Lower lobe of right lung (tissue), 2 donors: ENCODE measurements around the gene DDX31. TPM values are rescaled to one million over a fixed set of nuclear protein-coding genes. Genes with fewer than 3 reads are reported as not detected.
A peak's percentile ranks its signal among the peaks of the same experiment; 100 is the strongest.

Experiments
- ATAC-seq, 2 donors: fragments of 200-7000 bp; cut with Tn5 transposase; one replicate each; pipeline ENCODE4 v1.9.1; 2020 to 2022; ENCODE audit warnings: mild to moderate bottlenecking in 2 of 2, moderate library complexity in 2 of 2
- DNase-seq: peaks from one replicate; pipeline ENCODE4 v3.0.0-alpha.2; 2020
- H3K27ac ChIP-seq: fragments of 200-600 bp; one replicate; pipeline ENCODE4 v1.8.0; 2022
- H3K27me3 ChIP-seq: fragments of 200-600 bp; one replicate; pipeline ENCODE4 v1.8.0; 2022; ENCODE audit warnings: low read depth
- H3K36me3 ChIP-seq: fragments of 200-600 bp; one replicate; pipeline ENCODE4 v1.8.0; 2022; ENCODE audit warnings: mild to moderate bottlenecking
- H3K4me1 ChIP-seq: fragments of 200-600 bp; one replicate; pipeline ENCODE4 v1.8.0; 2022
- H3K4me3 ChIP-seq: fragments of 200-600 bp; one replicate; pipeline ENCODE4 v1.8.0; 2022; ENCODE audit warnings: mild to moderate bottlenecking
- H3K9me3 ChIP-seq: fragments of 200-600 bp; one replicate; pipeline ENCODE4 v1.8.0; 2022
- CTCF ChIP-seq: fragments of 200-600 bp; IDR thresholded peaks from one replicate; pipeline ENCODE4 v1.8.0; 2022; ENCODE audit warnings: antibody characterized with exemption, mild to moderate bottlenecking
- intact Hi-C: fragments of 100-400 bp; cut with DNase I; formaldehyde crosslinking; loops from one replicate; pipeline ENCODE4 v1.11.0; 2022
- total RNA-seq: library from RNA; stranded (reverse); fragmentation: NEBNext Ultra II Directional; extraction: Animal tissue kit (Norgen Biotek cat#: 25700); gene quantifications from one replicate; pipeline ENCODE4 v1.2.1, GENCODE V29; 2021
- donor health status: DM: no; HTN: yes; CAD: no; lungs with severe emphysema.

DDX31 gene
- total RNA-seq, 1 donor from 2014 or later, result 14.1 TPM

- no peak overlapping the region for H3K27ac ChIP-seq
- no peak for DNase-seq
- ATAC-seq, result no peak
- H3K36me3 ChIP-seq, result no peaks in the 10 kb centered on the region
- no peak for TF ChIP-seq CTCF
- no peaks in the 10 kb centered on the region for H3K4me1 ChIP-seq
- no peak overlapping the region for H3K4me3 ChIP-seq
- no peaks in the 10 kb centered on the region for H3K9me3 ChIP-seq
- intact Hi-C loops, result no loop called here
- peaks cover 18% of the 10 kb centered on the region for H3K27me3 ChIP-seq
These were observed 120.8 kb downstream of the DDX31 start for GRCh38 chr9:132548751-132549640.

GRCh38 chr9:132547976-132548730 lies 121.6 kb downstream of the DDX31 start:
- no peak for ATAC-seq
- DNase-seq, result no peak

GRCh38 chr9:132547436-132547835 lies 122.3 kb downstream of the DDX31 start:
- no peak for ATAC-seq
- no peak for TF ChIP-seq CTCF
- peaks cover 18% of the 10 kb centered on the region for H3K27me3 ChIP-seq
- no peak for DNase-seq
- no peaks in the 10 kb centered on the region for H3K36me3 ChIP-seq
- no peaks in the 10 kb centered on the region for H3K9me3 ChIP-seq
- no peak overlapping the region for H3K4me3 ChIP-seq
- H3K4me1 ChIP-seq, result no peaks in the 10 kb centered on the region
- no peak overlapping the region for H3K27ac ChIP-seq
- intact Hi-C loops, result no loop called here

More at GRCh38 chr9:132547976-132548730, 121.6 kb downstream of the DDX31 start:
- H3K4me3 ChIP-seq, result no peak overlapping the region
- H3K9me3 ChIP-seq, result no peaks in the 10 kb centered on the region
- no peaks in the 10 kb centered on the region for H3K4me1 ChIP-seq
- H3K27ac ChIP-seq, result no peak overlapping the region
- TF ChIP-seq CTCF, result no peak
- intact Hi-C loops, result no loop called here
- H3K27me3 ChIP-seq, result peaks cover 18% of the 10 kb centered on the region
- no peaks in the 10 kb centered on the region for H3K36me3 ChIP-seq

GRCh38 chr9:132547052-132547431 lies 122.7 kb downstream of the DDX31 start:
- Histone ChIP-seq H3K4me3 (no peak overlapping the region), H3K4me1 (no peaks in the 10 kb centered on the region), H3K27ac (no peak overlapping the region), H3K27me3 (peaks cover 18% of the 10 kb centered on the region), H3K9me3 (no peaks in the 10 kb centered on the region), H3K36me3 (no peaks in the 10 kb centered on the region)
- ATAC-seq (no peak), DNase-seq (no peak)
- intact Hi-C loops, result no loop called here
- TF ChIP-seq CTCF, result no peak

GRCh38 chr9:132546148-132547051 lies 123.4 kb downstream of the DDX31 start:
- TF ChIP-seq CTCF, result peak; percentile 8
- Histone ChIP-seq H3K9me3 (no peaks in the 10 kb centered on the region), H3K4me1 (no peaks in the 10 kb centered on the region), H3K27me3 (peaks cover 13% of the 10 kb centered on the region), H3K27ac (no peak overlapping the region), H3K4me3 (no peak overlapping the region), H3K36me3 (no peaks in the 10 kb centered on the region)
- intact Hi-C loops, result no loop called here
- DNase-seq (no peak), ATAC-seq (no peak)
